Measurements from ENCODE around the gene PKNOX2.

- TF ChIP-seq SIN3A (IDR thresholded peaks at IDR 0.05; ENCODE audit: borderline replicate concordance, insufficient read depth, low read length) (no peak), POLR2AphosphoS5 (IDR thresholded peaks at IDR 0.05; ENCODE audit: low read depth, low read length) (no peak), FOXP2 (optimal IDR thresholded peaks at IDR 0.05; ENCODE audit: borderline replicate concordance, extremely low read depth, extremely low read length, insufficient read depth) (no peak), TAF1 (IDR thresholded peaks at IDR 0.05; ENCODE audit: borderline replicate concordance, insufficient read depth, low read length) (no peak)
- TF ChIP-seq, protein P1, sequence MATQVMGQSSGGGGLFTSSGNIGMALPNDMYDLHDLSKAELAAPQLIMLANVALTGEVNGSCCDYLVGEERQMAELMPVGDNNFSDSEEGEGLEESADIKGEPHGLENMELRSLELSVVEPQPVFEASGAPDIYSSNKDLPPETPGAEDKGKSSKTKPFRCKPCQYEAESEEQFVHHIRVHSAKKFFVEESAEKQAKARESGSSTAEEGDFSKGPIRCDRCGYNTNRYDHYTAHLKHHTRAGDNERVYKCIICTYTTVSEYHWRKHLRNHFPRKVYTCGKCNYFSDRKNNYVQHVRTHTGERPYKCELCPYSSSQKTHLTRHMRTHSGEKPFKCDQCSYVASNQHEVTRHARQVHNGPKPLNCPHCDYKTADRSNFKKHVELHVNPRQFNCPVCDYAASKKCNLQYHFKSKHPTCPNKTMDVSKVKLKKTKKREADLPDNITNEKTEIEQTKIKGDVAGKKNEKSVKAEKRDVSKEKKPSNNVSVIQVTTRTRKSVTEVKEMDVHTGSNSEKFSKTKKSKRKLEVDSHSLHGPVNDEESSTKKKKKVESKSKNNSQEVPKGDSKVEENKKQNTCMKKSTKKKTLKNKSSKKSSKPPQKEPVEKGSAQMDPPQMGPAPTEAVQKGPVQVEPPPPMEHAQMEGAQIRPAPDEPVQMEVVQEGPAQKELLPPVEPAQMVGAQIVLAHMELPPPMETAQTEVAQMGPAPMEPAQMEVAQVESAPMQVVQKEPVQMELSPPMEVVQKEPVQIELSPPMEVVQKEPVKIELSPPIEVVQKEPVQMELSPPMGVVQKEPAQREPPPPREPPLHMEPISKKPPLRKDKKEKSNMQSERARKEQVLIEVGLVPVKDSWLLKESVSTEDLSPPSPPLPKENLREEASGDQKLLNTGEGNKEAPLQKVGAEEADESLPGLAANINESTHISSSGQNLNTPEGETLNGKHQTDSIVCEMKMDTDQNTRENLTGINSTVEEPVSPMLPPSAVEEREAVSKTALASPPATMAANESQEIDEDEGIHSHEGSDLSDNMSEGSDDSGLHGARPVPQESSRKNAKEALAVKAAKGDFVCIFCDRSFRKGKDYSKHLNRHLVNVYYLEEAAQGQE (IDR thresholded peaks at IDR 0.05; ENCODE audit: insufficient read depth in 1 of 2, low read depth in 2 of 2, low read length in 2 of 2) = no peak
These were observed 258.1 kb downstream of the PKNOX2 start for GRCh38 chr11:125422681-125423080.
